ENCODE data around the gene SUSD4. TPM values are rescaled to one million over a fixed set of nuclear protein-coding genes. Genes with fewer than 3 reads are reported as not detected.

SUSD4 gene
- total and polyA plus RNA-seq, 2 of the 8 experiments (the other 6 are each of a cell fraction or from before 2014, with no cell fraction given), result 3.9 to 5.2 TPM

DNA sequence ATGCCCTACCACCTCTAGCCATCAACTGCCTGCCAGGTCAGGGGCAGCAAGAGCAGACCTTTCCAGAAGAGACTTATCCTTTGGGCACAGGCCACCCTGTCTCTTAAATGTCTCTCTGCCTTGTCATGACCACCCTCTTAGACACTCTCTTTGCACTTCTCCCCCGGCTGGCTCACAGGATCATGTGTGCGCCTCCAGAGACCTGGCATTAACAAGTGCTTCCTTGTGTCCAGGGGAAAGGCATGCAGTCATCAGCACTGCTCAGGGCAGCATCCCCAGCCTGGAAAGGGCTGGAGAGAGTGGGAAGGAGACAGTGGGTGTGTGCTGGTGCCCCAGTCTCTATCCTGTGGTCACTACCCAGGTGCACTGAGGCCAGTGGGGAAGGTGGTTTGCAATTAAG, 135.8 kb downstream of the SUSD4 start (continued):
- TF ChIP-seq, protein P1, sequence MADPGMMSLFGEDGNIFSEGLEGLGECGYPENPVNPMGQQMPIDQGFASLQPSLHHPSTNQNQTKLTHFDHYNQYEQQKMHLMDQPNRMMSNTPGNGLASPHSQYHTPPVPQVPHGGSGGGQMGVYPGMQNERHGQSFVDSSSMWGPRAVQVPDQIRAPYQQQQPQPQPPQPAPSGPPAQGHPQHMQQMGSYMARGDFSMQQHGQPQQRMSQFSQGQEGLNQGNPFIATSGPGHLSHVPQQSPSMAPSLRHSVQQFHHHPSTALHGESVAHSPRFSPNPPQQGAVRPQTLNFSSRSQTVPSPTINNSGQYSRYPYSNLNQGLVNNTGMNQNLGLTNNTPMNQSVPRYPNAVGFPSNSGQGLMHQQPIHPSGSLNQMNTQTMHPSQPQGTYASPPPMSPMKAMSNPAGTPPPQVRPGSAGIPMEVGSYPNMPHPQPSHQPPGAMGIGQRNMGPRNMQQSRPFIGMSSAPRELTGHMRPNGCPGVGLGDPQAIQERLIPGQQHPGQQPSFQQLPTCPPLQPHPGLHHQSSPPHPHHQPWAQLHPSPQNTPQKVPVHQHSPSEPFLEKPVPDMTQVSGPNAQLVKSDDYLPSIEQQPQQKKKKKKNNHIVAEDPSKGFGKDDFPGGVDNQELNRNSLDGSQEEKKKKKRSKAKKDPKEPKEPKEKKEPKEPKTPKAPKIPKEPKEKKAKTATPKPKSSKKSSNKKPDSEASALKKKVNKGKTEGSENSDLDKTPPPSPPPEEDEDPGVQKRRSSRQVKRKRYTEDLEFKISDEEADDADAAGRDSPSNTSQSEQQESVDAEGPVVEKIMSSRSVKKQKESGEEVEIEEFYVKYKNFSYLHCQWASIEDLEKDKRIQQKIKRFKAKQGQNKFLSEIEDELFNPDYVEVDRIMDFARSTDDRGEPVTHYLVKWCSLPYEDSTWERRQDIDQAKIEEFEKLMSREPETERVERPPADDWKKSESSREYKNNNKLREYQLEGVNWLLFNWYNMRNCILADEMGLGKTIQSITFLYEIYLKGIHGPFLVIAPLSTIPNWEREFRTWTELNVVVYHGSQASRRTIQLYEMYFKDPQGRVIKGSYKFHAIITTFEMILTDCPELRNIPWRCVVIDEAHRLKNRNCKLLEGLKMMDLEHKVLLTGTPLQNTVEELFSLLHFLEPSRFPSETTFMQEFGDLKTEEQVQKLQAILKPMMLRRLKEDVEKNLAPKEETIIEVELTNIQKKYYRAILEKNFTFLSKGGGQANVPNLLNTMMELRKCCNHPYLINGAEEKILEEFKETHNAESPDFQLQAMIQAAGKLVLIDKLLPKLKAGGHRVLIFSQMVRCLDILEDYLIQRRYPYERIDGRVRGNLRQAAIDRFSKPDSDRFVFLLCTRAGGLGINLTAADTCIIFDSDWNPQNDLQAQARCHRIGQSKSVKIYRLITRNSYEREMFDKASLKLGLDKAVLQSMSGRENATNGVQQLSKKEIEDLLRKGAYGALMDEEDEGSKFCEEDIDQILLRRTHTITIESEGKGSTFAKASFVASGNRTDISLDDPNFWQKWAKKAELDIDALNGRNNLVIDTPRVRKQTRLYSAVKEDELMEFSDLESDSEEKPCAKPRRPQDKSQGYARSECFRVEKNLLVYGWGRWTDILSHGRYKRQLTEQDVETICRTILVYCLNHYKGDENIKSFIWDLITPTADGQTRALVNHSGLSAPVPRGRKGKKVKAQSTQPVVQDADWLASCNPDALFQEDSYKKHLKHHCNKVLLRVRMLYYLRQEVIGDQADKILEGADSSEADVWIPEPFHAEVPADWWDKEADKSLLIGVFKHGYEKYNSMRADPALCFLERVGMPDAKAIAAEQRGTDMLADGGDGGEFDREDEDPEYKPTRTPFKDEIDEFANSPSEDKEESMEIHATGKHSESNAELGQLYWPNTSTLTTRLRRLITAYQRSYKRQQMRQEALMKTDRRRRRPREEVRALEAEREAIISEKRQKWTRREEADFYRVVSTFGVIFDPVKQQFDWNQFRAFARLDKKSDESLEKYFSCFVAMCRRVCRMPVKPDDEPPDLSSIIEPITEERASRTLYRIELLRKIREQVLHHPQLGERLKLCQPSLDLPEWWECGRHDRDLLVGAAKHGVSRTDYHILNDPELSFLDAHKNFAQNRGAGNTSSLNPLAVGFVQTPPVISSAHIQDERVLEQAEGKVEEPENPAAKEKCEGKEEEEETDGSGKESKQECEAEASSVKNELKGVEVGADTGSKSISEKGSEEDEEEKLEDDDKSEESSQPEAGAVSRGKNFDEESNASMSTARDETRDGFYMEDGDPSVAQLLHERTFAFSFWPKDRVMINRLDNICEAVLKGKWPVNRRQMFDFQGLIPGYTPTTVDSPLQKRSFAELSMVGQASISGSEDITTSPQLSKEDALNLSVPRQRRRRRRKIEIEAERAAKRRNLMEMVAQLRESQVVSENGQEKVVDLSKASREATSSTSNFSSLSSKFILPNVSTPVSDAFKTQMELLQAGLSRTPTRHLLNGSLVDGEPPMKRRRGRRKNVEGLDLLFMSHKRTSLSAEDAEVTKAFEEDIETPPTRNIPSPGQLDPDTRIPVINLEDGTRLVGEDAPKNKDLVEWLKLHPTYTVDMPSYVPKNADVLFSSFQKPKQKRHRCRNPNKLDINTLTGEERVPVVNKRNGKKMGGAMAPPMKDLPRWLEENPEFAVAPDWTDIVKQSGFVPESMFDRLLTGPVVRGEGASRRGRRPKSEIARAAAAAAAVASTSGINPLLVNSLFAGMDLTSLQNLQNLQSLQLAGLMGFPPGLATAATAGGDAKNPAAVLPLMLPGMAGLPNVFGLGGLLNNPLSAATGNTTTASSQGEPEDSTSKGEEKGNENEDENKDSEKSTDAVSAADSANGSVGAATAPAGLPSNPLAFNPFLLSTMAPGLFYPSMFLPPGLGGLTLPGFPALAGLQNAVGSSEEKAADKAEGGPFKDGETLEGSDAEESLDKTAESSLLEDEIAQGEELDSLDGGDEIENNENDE (IDR thresholded peaks at IDR 0.05; ENCODE audit: insufficient replicate concordance, low read length), result no peak
- TF ChIP-seq SP1 (IDR thresholded peaks at IDR 0.05; ENCODE audit: low read depth, low read length) (no peak), CBX5 (IDR thresholded peaks at IDR 0.05; ENCODE audit: low read depth, low read length) (no peak), CEBPB (IDR thresholded peaks at IDR 0.05; ENCODE audit: low read depth, low read length) (no peak), EZH2 (IDR thresholded peaks at IDR 0.05; ENCODE audit: low read depth, low read length, severe bottlenecking) (no peak), BRCA1 (IDR thresholded peaks at IDR 0.05; ENCODE audit: low read depth, low read length) (no peak), POLR2AphosphoS5 (IDR thresholded peaks at IDR 0.05; ENCODE audit: low read depth, low read length) (no peak), HDAC6 (IDR thresholded peaks at IDR 0.05; ENCODE audit: low read depth, low read length) (no peak), TEAD4 (IDR thresholded peaks at IDR 0.05; ENCODE audit: low read depth, low read length) (no peak), CBX8 (IDR thresholded peaks at IDR 0.05; ENCODE audit: borderline replicate concordance, low read depth, low read length) (no peak)

All from H1 (cell line).